HG02840 (cell line): ENCODE measurements around the gene ZNF587B.
"Not testable (repeated sequence)": the region's sequence is repeated elsewhere in the genome, so short reads cannot be mapped to it uniquely, and the experiment has no call there.

Experiments
- ATAC-seq: cut with Tn5 transposase; IDR thresholded peaks from one replicate; pipeline ENCODE4 v1.9.1; 2021; ENCODE audit warnings: mild to moderate bottlenecking, moderate library complexity, moderate number of reproducible peaks; ENCODE audit not compliant: unreplicated experiment, low FRiP score

The ZNF587B gene

DNA sequence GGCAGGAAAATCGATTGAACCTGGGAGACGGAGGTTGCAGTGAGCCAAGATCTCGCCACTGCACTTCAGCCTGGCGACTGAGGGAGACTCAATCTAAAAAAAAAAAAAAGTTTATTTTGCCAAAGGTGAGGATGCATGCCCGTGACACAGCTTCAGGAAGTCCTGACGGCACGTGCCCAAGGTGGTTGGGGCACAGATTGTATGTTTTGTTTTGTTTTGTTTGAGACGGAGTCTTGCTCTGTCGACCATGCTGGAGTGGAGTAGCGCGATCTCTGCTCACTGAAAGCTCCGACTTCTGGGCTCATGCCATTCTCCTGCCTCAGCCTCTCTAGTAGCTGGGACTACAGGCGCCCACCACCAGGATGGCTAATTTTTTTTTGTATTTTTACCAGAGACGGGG, 12.1 kb upstream of the ZNF587B start:
- no peak for ATAC-seq

DNA sequence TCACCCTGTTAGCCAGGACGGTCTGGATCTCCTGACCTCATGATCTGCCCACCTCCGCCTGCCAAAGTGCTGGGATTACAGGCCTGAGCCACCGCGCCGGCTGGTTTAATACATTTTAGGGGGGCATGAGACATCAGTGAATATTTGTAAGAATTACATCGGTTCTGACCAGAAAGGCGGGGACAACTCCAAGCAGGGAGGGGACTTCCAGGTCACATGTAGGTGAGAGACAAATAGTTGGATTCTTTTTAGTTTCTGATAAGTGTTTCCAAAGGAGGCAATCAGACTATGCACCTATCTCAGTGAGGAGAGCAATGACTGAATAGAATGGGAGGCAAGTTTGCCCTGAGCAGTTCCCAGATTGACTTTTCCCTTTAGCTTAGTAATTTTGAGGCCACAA, 11.7 kb upstream of the ZNF587B start:
- ATAC-seq, result no peak

DNA sequence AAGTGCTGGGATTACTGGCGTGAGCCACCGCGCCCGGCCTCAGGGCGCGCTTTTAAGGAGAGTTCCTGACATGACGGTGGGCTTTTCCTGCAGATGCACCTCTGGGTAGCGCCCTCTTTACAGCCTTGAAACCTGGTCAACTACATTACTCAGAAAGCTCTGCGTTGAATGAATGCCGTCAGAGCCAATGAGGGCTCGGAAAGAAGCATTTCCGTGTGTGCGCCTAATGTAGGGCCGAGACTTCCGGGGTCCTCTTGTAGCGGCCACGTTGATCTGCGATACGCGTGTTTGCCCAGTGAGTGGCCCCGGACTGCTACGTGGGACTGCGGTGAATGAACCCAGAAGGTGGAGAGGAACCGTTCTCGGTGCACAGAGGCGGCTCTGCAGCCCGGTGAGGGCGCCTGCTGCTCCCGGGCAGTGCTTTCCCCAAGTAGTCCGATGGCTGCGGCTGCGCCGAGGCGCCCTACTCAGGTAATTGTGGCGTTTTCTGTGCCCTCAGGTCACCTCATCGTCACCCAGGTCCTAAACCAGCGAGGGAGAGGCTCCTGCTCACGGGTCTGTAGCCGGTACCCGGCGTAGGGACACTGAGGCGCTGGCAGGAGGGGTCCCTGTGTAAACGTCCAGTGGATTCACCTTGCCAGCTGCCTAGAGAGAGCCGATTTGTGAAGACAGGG, 10.5 kb upstream of the ZNF587B start:
- peak; percentile 84 for ATAC-seq

DNA sequence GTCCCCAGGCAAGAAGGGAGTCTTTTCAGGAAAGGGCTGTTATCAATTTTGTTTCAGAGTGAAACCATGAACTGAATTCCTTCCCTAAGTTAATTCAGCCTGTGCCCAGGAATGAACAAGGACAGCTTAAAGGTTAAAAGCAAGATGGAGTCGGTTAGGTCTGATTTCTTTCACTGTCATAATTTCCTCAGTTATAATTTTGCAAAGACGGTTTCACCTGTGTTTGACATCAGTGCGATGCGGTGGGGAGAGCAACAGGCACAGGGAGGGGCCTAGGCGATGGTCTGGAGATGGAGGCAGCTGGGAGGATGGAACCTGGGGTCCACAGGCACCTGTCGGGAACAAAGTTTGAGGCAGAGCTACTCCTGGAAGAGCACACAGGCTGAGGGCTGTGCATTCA, 9.5 kb upstream of the ZNF587B start:
- no peak for ATAC-seq

DNA sequence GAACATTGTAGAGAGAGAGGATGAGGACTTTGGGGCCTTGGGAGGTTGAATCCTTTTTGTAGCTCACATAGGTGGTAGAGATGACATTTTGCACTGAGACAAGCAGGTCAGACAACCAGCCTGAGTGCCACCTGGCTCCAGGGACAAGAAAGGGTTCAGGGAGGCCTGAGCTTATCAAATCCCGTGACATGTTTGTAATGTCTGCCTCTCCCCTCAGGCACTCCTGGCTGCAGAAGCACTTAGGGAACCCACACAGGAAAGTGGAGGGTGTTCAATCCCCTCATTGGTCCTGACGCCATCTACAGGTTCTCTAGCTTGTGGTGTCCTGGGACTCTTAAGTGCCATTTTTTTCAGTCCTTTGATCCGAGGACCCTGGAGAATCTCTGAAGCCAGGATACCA, 9.0 kb upstream of the ZNF587B start:
- ATAC-seq, result not testable (repeated sequence)

DNA sequence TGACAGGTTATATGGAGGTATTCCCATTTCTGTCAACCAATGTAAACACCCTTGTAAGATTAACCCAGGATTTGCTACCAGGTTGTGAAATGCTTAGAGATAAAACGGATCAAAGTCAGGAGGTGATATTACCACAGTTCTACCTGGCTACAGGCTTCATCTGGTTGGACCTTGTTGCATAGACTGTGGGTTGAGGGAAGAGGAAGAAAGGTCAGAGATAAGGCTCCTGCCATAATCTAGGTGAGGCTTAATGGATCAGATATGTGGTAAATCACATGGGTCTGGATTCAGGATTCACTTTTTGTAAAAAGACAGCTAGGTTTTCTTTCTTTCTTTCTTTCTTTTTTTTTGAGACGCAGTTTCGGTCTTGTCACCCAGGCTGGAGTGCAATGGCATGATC, 8.6 kb upstream of the ZNF587B start:
- ATAC-seq, result not testable (repeated sequence)

DNA sequence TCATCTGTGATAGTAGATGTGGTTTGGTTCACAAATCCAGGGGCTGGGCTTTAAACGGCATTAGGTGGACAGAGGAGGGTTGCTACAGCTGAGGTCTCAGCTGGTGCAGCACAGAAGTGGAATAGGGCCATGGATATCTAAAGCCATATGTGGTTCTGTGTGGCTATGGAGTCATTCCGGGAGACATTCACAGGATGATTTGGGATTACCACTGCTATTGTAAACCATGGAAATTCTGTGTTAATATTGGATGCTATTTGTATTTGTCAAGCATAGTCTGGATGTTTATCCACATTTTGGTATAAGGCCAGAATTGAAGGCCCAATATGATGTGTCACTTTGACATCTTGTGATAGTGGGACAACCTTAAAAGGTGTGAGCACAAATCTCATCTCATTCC, 6.9 kb upstream of the ZNF587B start:
- ATAC-seq, result not testable (repeated sequence)

DNA sequence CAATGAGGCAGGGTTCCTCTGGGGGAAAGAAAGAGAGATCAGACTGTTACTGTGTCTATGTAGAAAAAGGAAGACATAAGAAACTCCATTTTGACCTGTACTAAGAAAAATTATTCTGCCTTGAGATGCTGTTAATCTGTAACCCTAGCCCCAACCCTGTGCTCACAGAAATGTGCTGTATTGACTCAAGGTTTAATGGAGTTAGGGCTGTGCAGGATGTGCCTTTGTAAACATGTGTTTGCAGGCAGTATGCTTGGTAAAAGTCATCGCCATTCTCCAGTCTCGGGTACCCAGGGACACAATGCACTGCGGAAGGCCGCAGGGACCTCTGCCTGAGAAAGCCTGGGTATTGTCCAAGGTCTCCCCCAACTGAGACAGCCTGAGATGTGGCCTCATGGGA, 6.5 kb upstream of the ZNF587B start:
- ATAC-seq, result not testable (repeated sequence)

DNA sequence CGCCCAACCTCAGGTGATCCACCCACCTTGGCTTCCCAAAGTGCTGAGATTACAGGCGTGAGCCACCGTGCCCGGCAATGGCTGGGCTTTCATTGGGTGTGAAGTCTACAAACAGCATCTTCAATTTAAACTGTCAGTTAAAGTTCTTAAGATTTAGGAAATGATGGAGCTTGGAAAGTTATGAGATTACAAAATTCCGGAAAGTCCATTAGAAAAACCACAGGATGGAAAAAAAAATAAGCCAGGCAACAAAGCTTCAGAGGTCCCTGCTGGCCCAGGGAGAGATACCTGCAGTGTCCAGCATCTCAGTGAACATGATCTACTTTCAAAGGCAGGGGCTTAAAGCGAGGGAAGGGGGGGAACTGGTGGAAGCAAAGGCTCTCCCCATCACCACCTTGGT, 4.6 kb upstream of the ZNF587B start:
- no peak for ATAC-seq

DNA sequence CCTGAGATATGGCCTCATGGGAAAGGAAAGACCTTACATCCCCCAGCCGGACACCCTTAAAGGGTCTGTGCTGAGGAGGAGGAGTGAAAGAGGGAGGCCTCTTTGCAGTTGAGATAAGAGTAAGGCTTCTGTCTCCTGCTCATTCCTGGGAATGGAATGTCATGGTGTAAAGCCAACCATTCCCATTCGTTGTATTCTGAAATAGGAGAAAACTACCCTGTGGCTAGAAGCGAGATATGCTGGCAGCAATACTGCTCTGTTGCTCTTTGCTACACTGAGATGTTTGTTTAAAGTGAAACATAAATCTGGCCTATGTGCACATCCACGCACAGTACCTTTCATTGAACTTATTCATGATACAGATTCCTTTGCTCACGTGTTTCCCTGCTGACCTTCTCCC, 783 bp upstream of the ZNF587B start:
- no peak for ATAC-seq

DNA sequence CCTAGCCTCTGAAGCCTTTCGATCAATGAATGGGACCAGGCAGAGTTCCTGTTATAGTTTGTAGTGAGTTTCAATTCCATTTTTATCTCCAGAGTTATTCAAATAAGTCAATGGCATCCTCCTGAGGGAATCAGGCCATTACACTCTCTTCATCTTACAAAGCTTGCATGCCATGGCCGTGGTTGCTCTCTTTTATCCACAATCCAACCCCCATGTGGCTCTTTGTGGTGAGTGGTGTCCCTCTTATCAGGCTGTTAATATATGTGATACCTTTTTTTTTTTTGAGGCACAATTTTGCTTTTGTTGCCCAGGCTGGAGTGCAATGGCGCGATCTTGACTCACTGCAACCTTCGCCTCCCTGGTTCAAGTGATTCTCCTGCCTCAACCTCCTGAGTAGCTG, 6.9 kb downstream of the ZNF587B start:
- ATAC-seq, result not testable (repeated sequence)

DNA sequence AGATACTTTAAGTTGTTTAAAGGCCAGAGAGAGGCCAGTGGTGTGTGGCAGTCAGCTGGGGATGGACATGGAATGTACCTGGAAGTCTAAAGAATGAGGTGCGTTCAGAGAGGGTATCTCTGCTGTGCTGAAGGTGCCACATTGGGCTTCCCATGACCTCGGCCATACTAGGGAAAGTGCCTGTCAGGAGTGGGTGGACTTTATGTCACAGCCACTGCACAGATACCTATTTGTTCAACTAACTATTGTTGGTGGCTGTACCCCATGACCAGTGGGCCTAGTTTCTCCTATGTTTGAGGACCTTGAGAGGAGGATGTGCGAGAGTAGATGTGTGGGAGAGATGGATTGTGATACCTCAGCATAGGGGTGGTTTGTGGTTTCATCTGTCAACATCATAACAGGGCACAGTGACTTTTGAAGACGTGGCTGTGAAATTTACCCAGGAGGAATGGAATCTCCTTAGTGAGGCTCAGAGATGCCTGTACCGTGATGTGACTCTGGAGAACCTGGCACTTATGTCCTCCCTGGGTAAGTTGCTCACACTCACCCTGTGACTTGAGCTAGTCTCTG, 8.6 kb downstream of the ZNF587B start:
- ATAC-seq, result not testable (repeated sequence)

DNA sequence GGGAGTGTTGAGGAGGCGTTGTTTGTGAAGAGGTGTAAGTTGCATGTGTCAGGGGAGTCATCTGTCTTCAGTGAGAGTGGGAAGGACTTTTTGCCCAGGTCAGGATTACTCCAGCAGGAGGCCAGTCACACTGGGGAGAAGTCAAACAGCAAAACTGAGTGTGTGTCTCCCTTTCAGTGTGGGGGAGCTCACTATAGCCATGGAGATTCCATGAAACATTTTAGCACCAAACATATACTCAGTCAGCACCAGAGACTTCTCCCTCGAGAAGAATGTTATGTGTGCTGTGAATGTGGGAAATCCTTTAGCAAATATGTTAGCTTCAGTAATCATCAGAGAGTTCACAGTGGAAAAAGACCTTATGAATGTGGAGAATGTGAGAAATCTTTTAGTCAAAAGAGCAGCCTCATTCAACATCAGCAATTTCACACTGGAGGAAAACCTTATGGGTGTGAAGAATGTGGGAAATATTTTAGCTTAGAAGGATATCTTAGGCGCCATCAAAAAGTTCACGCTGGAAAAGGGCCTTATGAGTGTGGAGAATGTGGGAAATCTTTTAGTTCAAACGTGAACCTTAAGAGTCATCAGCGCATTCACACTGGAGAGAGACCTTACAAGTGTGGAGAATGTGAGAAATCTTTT, 11.1 kb downstream of the ZNF587B start:
- ATAC-seq, result no peak

DNA sequence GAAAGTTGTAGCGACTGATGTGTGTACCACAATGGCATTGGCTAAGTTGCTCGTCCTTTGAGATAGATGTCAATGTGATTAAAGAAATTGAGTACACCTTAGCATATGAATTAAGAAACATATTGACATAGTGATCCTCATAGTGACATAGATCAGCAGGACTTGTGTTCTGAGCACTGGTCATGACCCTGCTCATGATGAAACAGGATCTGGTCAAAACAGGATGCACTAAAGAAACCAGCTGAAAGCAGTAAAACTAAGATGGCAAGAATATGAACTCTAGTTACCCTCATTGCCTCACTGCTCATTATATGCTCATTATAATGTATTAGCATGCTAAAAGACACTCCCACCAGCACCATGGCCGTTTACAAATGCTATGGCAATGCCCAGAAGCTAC, 17.1 kb downstream of the ZNF587B start:
- ATAC-seq, result not testable (repeated sequence)

DNA sequence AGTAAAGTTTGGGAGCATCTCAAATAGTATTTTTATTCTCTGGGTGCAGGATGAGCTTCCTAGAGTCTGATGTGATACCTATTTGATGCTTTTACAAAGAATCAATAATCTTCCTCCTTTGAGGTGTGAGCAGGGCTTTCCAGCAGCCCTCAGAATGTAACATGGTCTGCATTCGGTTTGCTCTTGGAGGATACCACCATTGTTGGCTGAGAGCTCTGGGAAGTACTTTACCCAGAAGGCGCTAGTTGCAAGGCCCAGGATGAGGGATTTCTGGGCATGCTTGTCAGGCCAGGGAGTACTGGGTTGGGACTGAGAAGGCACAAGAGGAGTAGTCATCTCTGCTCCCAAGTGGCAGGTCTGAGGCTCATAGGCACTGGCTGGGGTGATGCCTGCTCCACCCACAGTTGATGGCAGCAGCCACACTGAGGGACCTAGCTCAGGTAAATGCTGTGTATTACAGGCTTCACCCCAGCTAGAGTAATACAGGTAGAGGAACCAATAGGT, 19.1 kb downstream of the ZNF587B start:
- ATAC-seq, result peak; percentile 23

DNA sequence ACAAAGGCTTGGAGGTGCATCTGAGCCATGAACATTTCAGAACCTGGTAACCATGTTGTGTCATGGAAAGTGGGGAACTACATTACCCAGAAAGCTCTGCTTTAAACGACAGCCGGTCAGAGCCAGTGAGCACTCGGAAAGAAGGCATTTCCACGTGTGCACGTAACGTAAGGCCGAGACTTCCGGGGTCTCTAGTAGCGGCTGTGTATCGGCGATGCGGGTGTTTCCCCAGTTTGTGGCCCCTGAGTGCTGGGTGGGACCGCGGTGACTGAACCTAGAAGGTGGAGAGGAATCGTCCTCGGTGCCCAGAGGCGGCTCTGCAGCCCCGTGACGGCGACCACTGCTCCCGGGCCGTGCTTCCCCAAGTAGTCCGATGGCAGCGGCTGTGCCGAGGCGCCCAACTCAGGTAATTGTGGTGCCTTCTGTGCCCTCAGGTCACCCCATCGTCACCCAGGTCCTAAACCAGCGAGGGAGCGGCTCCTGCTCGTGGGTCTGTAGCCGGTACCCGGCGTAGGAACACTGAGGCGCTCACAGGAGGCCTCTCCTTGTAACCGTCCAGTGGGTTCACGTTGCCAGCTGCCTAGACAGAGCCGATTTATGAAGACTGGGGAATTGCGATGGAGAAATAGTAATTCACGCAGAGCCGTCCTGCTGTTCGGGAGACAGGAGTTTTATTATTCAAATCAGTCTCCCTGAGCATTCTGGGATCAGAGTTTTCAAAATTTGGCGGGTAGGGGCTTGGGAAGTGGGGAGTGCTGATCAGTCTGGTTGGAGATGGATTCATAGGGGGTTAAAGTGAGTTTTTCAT, 19.8 kb downstream of the ZNF587B start, which contains the start of gene ZNF587:
ZNF587 (plus strand) TSS at position 194 of the 808 bp plus-strand sequence; CDS start at position 374, 180 bp downstream.
- peak; percentile 91 for ATAC-seq

DNA sequence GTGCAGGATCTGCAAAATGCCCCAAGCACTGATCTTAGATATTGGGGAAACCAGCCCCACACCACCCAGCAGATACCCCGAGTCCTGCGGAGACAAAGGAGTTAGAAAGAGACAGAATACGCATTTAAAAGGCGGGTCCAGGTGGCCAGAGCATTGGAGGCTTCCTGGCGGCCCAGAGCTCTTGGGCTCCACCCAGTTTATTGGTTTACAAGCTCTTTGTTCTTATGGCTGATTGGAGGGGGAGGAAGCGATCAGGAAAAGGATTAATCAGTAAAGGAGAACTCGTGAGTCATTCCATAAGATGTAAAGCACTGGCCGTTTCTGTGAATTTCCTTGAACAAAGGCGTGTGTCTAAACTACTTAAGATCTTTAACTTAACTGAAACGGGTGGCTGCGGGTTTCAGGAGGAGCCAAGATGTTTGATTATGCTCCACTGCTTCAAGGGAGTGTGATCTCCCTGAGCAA, 20.5 kb downstream of the ZNF587B start:
- no peak for ATAC-seq

DNA sequence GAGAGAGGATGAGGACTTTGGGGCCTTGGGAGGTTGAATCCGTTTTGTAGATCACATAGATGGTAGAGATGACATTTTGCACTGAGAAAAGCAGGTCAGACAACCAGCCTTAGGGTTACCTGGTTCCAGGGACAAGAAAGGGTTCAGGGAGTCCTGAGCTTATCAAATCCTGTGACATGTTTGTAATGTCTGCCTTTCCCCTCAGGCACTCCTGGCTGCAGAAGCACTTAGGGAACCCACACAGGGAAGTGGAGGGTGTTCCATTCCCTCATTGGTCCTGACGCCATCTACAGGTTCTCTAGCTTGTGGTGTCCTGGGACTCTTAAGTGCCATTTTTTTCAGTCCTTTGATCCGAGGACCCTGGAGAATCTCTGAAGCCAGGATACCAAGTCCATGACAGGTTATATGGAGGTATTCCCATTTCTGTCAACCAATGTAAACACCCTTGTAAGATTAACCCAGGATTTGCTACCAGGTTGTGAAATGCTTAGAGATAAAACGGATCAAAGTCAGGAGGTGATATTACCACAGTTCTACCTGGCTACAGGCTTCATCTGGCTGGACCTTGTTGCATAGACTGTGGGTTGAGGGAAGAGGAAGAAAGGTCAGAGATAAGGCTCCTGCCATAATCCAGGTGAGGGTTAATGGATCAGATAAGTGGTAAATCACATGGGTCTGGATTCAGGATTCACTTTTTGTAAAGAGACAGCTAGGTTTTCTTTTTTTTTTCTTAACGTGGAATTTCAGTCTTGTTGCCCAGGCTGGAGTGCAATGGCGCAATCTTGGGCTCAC, 21.9 kb downstream of the ZNF587B start:
- ATAC-seq, result not testable (repeated sequence)

DNA sequence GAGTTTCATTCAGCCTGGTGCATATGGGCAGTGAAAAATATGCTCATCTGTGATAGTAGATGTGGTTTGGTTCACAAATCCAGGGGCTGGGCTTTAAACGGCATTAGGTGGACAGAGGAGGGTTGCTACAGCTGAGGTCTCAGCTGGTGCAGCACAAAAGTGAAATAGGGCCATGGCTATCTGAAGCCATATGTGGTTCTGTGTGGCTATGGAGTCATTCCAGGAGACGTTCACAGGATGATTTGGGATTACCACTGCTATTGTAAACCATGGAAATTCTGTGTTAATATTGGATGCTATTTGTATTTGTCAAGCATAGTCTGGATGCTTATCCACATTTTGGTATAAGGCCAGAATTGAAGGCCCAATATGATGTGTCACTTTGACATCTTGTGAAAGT, 24.0 kb downstream of the ZNF587B start:
- not testable (repeated sequence) for ATAC-seq

DNA sequence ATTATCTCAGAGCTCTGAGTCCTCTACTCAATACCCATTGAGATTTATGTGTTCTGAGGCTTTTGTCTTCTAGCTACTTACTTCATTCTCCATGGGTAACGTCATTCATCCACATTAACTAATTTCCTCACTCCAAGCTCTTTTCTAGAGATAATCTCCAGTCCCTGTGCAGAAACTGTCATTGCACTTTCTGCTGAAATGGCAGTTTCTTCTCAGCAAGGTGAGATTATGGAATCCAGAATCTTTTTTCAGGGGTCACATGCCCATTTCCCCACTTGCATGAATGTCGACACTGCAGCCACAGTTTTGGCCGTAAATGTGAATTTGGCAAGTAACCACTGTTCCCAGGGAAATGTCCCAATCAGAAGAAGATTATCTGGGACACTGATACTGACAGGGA, 32.3 kb downstream of the ZNF587B start:
- not testable (repeated sequence) for ATAC-seq
